GM19452 (cell line): Measurements from ENCODE around the gene G6PC1.
"Not testable (repeated sequence)": the region's sequence is repeated elsewhere in the genome, so short reads cannot be mapped to it uniquely, and the experiment has no call there.

Experiments
- ATAC-seq: cut with Tn5 transposase; IDR thresholded peaks from one replicate; pipeline ENCODE4 v1.9.1; 2021; ENCODE audit not compliant: unreplicated experiment

Gene G6PC1

DNA sequence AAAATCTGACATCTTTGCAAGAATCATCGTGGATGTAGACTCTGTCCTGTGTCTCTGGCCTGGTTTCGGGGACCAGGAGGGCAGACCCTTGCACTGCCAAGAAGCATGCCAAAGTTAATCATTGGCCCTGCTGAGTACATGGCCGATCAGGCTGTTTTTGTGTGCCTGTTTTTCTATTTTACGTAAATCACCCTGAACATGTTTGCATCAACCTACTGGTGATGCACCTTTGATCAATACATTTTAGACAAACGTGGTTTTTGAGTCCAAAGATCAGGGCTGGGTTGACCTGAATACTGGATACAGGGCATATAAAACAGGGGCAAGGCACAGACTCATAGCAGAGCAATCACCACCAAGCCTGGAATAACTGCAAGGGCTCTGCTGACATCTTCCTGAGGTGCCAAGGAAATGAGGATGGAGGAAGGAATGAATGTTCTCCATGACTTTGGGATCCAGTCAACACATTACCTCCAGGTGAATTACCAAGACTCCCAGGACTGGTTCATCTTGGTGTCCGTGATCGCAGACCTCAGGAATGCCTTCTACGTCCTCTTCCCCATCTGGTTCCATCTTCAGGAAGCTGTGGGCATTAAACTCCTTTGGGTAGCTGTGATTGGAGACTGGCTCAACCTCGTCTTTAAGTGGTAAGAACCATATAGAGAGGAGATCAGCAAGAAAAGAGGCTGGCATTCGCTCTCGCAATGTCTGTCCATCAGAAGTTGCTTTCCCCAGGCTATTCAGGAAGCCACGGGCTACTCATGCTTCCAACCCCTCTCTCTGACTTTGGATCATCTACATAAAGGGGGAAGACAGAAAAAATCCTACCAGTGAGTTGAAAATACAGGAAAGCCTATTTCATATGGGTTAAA, at the start of gene G6PC1:
TSS of gene G6PC1 (plus strand) at position 340 of the 872 bp plus-strand sequence. CDS start at position 418, 78 bp downstream.
- ATAC-seq, result no peak

DNA sequence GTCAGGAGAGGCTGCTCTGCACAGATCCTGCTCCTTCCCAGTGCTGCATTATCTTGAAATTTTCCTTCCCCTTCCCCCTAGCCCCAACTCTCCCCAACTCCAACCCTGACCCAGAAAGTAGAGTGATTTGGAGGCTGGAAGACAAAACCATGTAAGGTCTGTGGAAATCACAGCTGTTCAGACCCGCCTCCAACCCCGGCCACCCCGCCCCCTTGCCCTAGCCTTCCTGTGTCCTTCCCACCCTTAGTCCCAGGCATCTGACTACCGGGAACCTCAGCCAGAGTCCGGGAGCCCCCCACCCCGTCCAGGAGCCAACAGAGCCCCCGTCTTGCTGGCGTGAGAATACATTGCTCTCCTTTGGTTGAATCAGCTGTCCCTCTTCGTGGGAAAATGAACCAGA, 49.6 kb upstream of the G6PC1 start, which contains the start of gene AOC3:
TSS of gene AOC3 (plus strand) at position 246 of the 400 bp plus-strand sequence. CDS start at position 391, 145 bp downstream.
- ATAC-seq, result no peak

DNA sequence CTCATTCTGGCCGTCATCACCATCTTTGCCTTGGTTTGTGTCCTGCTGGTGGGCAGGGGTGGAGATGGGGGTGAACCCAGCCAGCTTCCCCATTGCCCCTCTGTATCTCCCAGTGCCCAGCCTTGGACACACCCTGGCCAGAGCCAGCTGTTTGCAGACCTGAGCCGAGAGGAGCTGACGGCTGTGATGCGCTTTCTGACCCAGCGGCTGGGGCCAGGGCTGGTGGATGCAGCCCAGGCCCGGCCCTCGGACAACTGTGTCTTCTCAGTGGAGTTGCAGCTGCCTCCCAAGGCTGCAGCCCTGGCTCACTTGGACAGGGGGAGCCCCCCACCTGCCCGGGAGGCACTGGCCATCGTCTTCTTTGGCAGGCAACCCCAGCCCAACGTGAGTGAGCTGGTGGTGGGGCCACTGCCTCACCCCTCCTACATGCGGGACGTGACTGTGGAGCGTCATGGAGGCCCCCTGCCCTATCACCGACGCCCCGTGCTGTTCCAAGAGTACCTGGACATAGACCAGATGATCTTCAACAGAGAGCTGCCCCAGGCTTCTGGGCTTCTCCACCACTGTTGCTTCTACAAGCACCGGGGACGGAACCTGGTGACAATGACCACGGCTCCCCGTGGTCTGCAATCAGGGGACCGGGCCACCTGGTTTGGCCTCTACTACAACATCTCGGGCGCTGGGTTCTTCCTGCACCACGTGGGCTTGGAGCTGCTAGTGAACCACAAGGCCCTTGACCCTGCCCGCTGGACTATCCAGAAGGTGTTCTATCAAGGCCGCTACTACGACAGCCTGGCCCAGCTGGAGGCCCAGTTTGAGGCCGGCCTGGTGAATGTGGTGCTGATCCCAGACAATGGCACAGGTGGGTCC, 49.0 kb upstream of the G6PC1 start:
- ATAC-seq, result not testable (repeated sequence)

DNA sequence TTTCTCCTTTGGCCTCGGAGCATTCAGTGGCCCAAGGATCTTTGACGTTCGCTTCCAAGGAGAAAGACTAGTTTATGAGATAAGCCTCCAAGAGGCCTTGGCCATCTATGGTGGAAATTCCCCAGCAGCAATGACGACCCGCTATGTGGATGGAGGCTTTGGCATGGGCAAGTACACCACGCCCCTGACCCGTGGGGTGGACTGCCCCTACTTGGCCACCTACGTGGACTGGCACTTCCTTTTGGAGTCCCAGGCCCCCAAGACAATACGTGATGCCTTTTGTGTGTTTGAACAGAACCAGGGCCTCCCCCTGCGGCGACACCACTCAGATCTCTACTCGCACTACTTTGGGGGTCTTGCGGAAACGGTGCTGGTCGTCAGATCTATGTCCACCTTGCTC, 48.2 kb upstream of the G6PC1 start:
- no peak for ATAC-seq

DNA sequence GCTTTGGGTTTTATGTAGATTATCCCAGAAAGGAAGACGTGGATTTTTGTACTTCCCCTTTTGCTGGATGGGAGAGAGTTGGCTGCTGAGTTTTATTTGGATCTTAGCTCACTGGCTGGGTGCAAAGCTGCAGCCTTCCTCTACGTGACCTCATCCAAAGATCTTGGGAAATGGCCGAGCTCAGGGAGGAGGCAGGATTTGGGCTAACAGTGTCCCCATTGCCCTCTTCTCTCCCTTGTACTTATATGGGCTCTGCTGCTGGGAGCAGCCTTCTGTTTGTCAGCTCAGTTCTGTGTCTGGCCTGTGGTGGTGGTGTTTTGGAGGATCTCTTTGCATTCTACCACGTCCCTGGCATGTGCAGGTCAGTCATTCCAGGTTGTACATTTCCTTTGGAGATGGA, 47.6 kb upstream of the G6PC1 start:
- ATAC-seq, result no peak

DNA sequence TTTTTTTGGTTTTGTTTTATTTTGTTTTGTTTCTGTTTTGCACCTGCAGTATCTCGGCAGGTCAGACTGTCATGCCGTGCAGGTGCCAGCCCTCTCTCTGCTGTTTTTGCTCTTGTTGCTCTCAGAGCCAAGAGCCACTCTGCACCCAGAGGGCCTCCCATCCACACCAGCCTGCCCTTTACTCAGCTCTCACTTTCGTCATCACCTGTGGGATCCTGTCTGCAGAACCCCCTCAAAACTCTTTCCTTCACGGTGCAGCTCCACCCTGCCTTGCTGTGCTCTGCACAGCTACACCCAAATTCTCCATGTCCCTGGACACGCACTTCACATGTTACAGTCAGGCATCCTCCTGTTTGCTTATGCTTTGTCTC, 47.0 kb upstream of the G6PC1 start:
- ATAC-seq, result no peak

DNA sequence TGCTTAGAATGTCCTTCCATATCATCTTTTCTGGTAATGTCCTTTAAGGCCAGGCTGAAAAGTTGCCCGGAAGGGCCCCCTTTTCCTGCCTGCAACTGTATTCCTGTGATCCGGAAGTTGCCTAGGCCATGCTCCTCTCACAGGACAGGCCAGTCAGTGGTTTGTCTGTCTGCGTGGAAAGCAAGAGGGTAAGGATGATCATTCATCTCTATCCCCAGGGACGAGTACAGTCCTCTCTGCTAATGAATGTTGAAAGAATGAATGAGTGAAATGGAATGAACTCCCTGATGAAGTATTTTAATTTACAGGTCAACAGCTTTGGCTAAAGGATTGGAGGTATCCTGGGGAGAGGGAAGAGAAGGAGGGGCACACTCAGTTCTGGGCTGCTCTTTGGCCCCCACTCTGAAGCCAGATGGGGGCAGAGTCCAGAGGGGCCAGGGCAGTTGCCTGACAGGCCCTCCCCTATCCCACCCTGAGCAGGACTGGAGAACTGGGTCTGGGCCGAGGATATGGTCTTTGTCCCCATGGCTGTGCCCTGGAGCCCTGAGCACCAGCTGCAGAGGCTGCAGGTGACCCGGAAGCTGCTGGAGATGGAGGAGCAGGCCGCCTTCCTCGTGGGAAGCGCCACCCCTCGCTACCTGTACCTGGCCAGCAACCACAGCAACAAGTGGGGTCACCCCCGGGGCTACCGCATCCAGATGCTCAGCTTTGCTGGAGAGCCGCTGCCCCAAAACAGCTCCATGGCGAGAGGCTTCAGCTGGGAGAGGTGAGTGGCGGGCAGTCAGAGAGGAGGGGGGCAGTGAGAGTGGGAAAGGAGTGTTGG, 46.4 kb upstream of the G6PC1 start:
- no peak for ATAC-seq

DNA sequence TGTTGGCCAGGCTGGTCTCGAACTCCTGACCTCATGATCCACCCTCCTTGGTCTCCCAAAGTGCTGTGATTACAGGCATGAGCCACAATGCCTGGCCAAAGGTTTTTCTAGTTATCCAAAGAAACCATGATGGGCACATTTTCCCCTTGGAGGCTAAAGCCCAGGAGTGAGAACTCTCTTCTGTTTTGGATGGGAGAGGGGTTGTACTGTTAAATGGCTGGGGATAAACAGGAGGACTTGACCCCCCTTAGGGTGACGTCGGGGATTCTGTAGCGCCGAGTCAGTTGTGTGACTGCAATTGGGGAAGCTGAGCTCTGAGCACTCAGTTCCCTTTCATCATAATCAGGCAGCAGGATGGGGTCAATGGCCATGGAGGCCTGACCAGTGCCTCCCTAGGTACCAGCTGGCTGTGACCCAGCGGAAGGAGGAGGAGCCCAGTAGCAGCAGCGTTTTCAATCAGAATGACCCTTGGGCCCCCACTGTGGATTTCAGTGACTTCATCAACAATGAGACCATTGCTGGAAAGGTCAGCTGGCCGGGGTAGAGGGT, 45.5 kb upstream of the G6PC1 start:
- ATAC-seq, result no peak

DNA sequence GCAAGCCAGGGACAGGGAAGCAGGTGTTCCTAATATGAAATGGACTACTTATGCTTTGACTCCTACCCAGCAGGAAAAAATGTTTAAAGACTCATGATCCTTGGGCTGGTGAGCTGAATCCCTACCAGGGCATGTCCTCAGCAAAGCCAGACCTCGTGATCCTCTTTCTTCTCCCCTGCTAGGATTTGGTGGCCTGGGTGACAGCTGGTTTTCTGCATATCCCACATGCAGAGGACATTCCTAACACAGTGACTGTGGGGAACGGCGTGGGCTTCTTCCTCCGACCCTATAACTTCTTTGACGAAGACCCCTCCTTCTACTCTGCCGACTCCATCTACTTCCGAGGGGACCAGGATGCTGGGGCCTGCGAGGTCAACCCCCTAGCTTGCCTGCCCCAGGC, 44.5 kb upstream of the G6PC1 start:
- ATAC-seq, result not testable (repeated sequence)

DNA sequence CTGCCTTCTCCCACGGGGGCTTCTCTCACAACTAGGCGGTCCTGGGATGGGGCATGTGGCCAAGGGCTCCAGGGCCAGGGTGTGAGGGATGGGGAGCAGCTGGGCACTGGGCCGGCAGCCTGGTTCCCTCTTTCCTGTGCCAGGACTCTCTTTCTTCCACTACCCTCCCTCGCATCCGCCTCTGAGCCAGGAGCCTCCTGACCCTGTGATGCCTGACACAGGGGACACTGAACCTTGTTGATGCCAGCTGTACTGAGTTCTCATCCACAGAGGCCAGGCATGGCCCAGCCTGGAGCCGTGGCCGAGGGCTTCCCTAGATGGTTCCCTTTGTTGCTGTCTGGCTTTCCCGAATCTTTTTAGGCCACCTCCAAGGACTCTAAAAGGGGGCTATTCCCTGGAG, 44.1 kb upstream of the G6PC1 start:
- ATAC-seq, result not testable (repeated sequence)

DNA sequence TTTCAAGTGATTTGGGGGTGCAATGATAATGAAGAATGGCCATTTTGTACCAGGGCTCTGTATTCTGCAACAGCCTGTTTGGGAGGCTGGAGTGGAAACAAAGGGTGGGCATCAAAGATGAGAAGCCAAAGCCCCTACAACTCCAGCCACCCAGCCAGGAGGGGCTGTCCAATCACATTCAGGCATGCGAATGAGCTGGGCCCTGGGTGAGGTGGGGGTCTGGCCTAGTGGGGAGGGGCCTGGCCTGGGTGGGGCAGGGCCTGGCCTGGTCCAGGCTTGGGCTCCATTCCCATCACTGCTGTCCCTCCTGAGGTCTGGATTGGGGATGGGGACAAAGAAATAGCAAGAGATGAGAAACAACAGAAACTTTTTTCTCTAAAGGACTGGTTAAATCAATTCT, 43.2 kb upstream of the G6PC1 start:
- no peak for ATAC-seq

DNA sequence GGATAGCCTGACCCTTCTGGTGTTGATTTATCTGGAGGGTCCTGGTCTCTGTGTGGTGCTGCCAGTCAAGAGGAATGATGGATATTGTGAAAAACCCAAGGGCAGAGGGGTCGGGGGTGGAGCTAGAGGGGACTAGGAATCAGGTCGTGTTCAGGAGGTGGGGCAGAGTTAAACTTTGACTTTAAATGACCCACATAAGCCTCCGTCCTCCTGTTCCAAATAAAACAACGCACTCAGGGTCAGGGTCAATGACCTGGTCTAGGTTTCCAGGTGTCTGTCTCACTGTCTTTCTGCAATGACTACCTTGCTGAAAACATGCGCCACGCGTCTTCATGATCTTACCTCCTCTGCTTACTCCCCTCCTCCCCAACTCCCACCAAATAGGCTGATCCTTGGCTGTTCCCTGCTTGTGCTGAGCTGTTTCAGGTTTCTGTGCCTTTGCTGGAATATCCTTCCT, 34.9 kb upstream of the G6PC1 start:
- no peak for ATAC-seq

DNA sequence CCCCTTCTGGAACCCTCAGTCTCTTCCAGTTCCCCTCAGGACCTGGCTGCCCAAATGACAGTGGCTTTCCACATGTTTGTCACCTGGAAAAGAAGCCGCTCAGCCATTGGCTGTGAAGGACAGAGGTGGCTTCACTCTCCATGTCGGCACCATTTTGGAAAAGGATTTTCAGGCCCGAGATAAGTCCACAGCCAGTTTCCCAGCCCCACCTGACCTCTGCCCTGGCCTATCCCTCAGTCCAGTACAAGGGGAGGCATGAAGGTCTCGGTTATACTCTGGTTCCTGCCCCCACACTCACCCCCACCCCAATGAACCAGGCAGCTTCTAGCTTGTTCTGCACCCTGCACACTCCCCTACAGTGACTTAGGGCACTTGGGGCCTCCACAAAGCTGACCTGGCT, 34.4 kb upstream of the G6PC1 start:
- ATAC-seq, result no peak

DNA sequence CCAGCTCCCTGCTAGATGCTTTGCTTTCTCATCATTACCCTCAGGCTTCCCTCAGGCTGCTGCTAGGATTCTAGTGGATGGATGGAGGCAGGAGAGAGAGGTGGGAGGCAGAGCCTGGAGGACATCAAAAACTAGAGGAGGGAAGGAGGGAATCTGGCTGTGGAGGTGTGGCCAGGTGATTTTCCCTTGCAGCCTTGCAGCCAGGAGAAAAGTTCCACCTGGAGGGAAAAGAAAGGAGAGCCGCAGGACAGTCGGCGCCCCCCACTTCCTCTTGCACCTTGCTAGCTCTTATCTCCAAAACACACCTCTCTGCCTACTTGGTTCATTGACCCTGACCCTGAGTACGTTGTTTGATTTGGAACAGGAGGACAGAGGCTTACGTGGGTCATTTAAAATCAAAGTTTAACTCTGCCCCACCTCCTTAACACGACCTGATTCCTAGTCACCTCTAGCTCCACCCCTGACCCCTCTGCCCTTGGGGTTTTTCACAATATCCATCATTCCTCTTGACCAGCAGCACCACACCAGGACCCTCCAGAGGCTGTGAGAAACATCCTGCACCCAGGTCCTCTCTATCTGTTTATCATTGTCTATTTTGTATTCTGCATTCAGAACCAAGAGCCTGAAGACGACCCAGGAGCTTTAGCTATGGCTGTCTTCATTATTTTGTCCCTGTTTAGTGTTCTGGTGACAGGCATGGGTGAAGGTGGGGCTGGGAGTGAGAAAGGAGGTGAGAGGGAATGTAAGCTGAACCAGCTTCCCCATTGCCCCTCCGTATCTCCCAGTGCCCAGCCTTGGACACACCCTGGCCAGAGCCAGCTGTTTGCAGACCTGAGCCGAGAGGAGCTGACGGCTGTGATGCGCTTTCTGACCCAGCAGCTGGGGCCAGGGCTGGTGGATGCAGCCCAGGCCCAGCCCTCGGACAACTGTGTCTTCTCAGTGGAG, 33.7 kb upstream of the G6PC1 start:
- no peak for ATAC-seq

DNA sequence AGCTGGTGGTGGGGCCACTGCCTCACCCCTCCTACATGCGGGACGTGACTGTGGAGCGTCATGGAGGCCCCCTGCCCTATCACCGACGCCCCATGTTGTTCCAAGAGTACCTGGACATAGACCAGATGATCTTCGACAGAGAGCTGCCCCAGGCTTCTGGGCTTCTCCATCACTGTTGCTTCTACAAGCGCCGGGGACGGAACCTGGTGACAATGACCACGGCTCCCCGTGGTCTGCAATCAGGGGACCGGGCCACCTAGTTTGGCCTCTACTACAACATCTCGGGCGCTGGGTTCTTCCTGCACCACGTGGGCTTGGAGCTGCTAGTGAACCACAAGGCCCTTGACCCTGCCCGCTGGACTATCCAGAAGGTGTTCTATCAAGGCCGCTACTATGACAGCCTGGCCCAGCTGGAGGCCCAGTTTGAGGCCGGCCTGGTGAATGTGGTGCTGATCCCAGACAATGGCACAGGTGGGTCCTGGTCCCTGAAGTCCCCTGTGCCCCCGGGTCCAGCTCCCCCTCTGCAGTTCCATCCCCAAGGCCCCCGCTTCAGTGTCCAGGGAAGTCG, 32.8 kb upstream of the G6PC1 start:
- ATAC-seq, result not testable (repeated sequence)

DNA sequence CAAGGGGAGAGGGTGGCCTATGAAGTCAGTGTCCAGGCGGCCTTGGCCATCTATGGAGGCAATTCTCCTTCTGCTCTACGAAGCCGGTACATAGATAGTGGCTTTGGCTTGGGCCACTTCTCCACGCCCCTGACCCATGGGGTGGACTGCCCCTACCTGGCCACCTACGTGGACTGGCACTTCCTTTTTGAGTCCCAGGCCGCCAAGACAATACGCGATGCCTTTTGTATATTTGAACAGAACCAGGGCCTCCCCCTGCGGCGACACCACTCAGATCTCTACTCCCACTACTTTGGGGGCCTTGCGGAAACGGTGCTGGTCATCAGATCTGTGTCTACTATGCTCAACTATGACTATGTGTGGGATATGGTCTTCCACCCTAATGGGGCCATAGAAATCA, 32.3 kb upstream of the G6PC1 start:
- ATAC-seq, result no peak

DNA sequence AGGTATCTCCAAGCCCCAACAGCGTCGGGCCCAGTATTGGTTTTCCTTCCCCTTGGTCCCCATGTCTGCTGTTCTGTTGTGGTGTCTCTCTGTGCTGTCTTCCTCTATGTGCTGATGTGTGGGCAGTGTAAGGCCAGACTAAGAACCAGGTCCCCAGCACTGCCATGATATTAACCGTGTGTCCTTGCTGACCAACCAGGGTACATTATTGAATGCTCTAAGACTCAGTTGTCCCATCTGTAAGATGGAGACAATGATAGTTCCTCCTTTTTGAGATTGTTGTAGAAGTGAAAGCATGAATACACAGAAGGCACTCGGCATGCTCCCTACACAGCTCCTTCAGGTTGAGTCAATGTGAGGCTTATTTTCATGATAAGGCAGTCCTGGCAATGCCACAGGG, 29.0 kb upstream of the G6PC1 start:
- ATAC-seq, result no peak

DNA sequence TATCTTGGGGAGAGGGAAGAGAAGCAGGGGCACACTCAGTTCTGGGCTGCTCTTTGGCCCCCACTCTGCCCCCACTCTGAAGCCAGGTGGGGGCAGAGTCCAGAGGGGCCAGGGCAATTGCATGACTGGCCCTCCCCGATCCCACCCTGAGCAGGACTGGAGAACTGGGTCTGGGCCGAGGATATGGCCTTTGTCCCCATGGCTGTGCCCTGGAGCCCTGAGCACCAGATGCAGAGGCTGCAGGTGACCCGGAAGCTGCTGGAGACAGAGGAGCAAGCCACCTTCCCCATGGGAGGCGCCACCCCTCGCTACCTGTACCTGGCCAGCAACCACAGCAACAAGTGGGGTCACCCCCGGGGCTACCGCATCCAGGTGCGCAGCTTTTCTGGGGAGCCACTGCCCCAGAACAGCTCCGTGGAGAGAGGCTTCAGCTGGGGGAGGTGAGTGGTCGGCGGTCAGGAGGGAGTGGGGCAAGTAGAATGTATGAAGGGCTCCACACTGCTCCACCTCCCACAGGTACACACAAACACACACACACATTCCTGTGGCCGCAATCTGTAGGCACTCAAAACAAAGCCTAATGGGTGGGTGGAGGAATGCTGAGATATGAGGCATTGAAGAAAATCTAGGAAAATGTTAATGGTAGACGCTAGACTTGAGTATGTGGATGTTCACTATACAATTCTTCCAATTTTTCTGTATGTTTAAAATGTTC, 28.2 kb upstream of the G6PC1 start:
- ATAC-seq, result no peak

DNA sequence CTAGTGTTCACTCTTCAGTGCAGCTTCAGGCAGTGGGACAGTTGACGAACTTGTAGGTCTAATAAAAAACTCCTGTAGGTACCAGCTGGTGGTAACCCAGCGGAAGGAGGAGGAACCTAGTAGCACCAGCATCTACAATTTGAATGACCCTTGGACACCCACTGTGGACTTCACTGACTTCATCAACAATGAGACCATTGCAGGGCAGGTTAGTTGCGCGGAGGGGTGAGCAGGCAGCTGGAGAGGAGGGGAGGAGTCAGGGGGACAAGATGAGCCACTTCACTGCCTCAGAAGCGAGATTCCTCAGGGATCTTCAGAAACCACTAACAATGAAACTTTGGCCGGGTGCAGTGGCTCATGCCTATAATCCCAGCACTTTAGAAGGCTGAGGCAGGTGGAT, 27.3 kb upstream of the G6PC1 start:
- ATAC-seq, result no peak
